PC-9 (cell line): ENCODE results near the gene APLN. TPM values are rescaled to one million over a fixed set of nuclear protein-coding genes. Genes with fewer than 3 reads are reported as not detected.

Source experiments
- BruUV-seq: library from RNA; stranded (reverse); fragments of 400-500 nt; replicated peaks from 2 replicates; lab custom pipeline; 2021; lab: Mats Ljungman, UMichigan
- CTCF ChIA-PET: fragments of 300-600 bp; sonication (Branson Sonifier 250); formaldehyde crosslinking; loops from one replicate; lab custom pipeline; 2022; ENCODE audit warnings: antibody characterized with exemption; lab: Charles Lee
- POLR2A ChIA-PET: fragments of 300-600 bp; sonication (Branson Sonifier 250); formaldehyde crosslinking; loops from one replicate; lab custom pipeline; 2022; ENCODE audit warnings: antibody characterized with exemption; ENCODE audit not compliant: unreplicated experiment; lab: Charles Lee
- DNase-seq, 2 experiments: peaks; one replicate each; pipeline versions ENCODE4 v3.0.0 to v3.0.0-alpha.2; 2015 to 2022; ENCODE audit warnings: mixed read lengths in 1 of 2
- H2AFZ ChIP-seq: fragments of 200-600 bp; sonication (generic); 2 replicates; pipeline ENCODE4 v1.8.1; 2017; ENCODE audit warnings: antibody characterized with exemption
- H3F3A ChIP-seq: fragments of 200-600 bp; sonication (generic); 2 replicates; pipeline ENCODE4 v1.8.1; 2017; ENCODE audit warnings: antibody characterized with exemption, mild to moderate bottlenecking, low read depth; ENCODE audit not compliant: insufficient read depth
- H3K27ac ChIP-seq: fragments of 200-600 bp; sonication (generic); 2 replicates; pipeline ENCODE4 v1.6.1; 2016; ENCODE audit warnings: mixed run types
- H3K27me3 ChIP-seq: fragments of 200-600 bp; sonication (generic); 2 replicates; pipeline ENCODE4 v1.6.1; 2016; ENCODE audit warnings: low read depth, mixed run types; ENCODE audit not compliant: insufficient read depth
- H3K36me3 ChIP-seq: fragments of 200-600 bp; sonication (generic); 2 replicates; pipeline ENCODE4 v1.6.1; 2016; ENCODE audit warnings: low read depth, mixed run types
- H3K4me1 ChIP-seq: fragments of 200-600 bp; sonication (generic); replicated peaks from 2 replicates; pipeline ENCODE4 v1.6.1; 2016; ENCODE audit warnings: mixed run types; ENCODE audit not compliant: insufficient read depth
- H3K4me2 ChIP-seq: fragments of 200-600 bp; sonication (generic); 2 replicates; pipeline ENCODE4 v1.6.1; 2017; ENCODE audit warnings: mixed run types
- H3K4me3 ChIP-seq: fragments of 200-600 bp; sonication (generic); 2 replicates; pipeline ENCODE4 v1.6.1; 2016; ENCODE audit warnings: mixed run types
- H3K79me2 ChIP-seq: fragments of 200-600 bp; sonication (generic); 2 replicates; pipeline ENCODE4 v1.6.1; 2017; ENCODE audit warnings: low read depth, mixed run types
- H3K9me2 ChIP-seq: fragments of 200-600 bp; sonication (generic); 2 replicates; pipeline ENCODE4 v1.8.1; 2017; ENCODE audit warnings: mild to moderate bottlenecking; ENCODE audit not compliant: insufficient read depth
- H3K9me3 ChIP-seq: fragments of 200-600 bp; sonication (generic); 2 replicates; pipeline ENCODE4 v1.8.1; 2016; ENCODE audit warnings: low read depth; ENCODE audit not compliant: insufficient read depth
- H4K20me1 ChIP-seq: fragments of 200-600 bp; sonication (generic); 2 replicates; pipeline ENCODE4 v1.8.1; 2017; ENCODE audit not compliant: insufficient read depth
- CTCF ChIP-seq: fragments of 200-600 bp; sonication (generic); conservative IDR thresholded peaks from 2 replicates; pipeline ENCODE4 v1.6.1; 2017; ENCODE audit warnings: mixed run types, antibody characterized with exemption, mild to moderate bottlenecking, moderate library complexity
- EZH2 ChIP-seq: fragments of 200-600 bp; sonication (generic); IDR thresholded peaks from 2 replicates; pipeline ENCODE4 v1.8.0; 2017; ENCODE audit warnings: antibody characterized with exemption, low read depth
- intact Hi-C: fragments of 100-400 bp; cut with micrococcal nuclease; formaldehyde crosslinking; loops from one replicate; pipeline ENCODE4 v1.10.0; 2022; ENCODE audit not compliant: unreplicated experiment
- total RNA-seq: library from RNA; stranded (reverse); gene quantifications from 2 replicates; pipeline ENCODE4 v1.2.3, GENCODE V29; 2021

The APLN gene
- total RNA-seq, 1 experiment from 2014 or later = 0.13 TPM

GRCh38 chrX:129658429-129658828 lies 3.7 kb upstream of the APLN start:
- no peak for DNase-seq
- H3K27me3 ChIP-seq = peaks cover 18% of the 10 kb centered on the region
- no peak overlapping the region for H3K4me3 ChIP-seq
- H3K27ac ChIP-seq = no peak overlapping the region
- no peak overlapping the region for H2AFZ ChIP-seq
- no peaks in the 10 kb centered on the region for H3K79me2 ChIP-seq
- no peaks in the 10 kb centered on the region for H3K9me3 ChIP-seq
- TF ChIP-seq EZH2 = no peak
- no peaks in the 10 kb centered on the region for H3K9me2 ChIP-seq
- H3K4me1 ChIP-seq = peaks cover 13% of the 10 kb centered on the region
- CTCF ChIA-PET = interaction anchor here (0.7 kb wide), 1 partner anchor 50 kb away, joined by 4 read pairs; no protein-coding TSS in a partner anchor
- no peaks in the 10 kb centered on the region; the same call in 1 of the 2 replicates for H4K20me1 ChIP-seq
- POLR2A ChIA-PET = no interaction called here
- no peak overlapping the region for H3K4me2 ChIP-seq
- BruUV-seq = no TSS peak
- no peaks in the 10 kb centered on the region for H3K36me3 ChIP-seq
- intact Hi-C loops = no loop called here
- peaks cover 4% of the 10 kb centered on the region; the same call in 1 of the 2 replicates for H3F3A ChIP-seq

- Histone ChIP-seq H3K4me1 (peaks cover 13% of the 10 kb centered on the region), H3K79me2 (no peaks in the 10 kb centered on the region), H2AFZ (no peak overlapping the region), H3F3A (no peaks in the 10 kb centered on the region), H3K9me3 (no peaks in the 10 kb centered on the region), H3K27me3 (peaks cover 42% of the 10 kb centered on the region), H3K36me3 (no peaks in the 10 kb centered on the region), H3K4me2 (peak overlapping the region; percentile 95), H3K9me2 (no peaks in the 10 kb centered on the region), H4K20me1 (peaks cover 5% of the 10 kb centered on the region), H3K27ac (no peak overlapping the region), H3K4me3 (no peak overlapping the region)
- POLR2A ChIA-PET = no interaction called here
- CTCF ChIA-PET = interaction anchor here (2.5 kb wide), 1 partner anchor 71 kb away, joined by 7 read pairs; no protein-coding TSS in a partner anchor
- intact Hi-C loops = loop anchor here (1.0 kb wide), 1 partner anchor 71 kb away; no protein-coding TSS in a partner anchor
- TF ChIP-seq CTCF (peak; percentile 59), EZH2 (no peak)
- DNase-seq = no peak
- BruUV-seq = no TSS peak
Observed at GRCh38 chrX:129655547-129656249, 942 bp upstream of the APLN start.

GRCh38 chrX:129653971-129654651 lies 645 bp downstream of the APLN start:
- no peaks in the 10 kb centered on the region for H3K36me3 ChIP-seq
- no peaks in the 10 kb centered on the region for H3K9me2 ChIP-seq
- intact Hi-C loops = no loop called here
- no peak overlapping the region for H3K27ac ChIP-seq
- no peaks in the 10 kb centered on the region for H3F3A ChIP-seq
- peak overlapping the region; percentile 95 for H3K4me2 ChIP-seq
- H4K20me1 ChIP-seq = peaks cover 5% of the 10 kb centered on the region
- CTCF ChIA-PET = interaction anchor here (2.5 kb wide), 1 partner anchor 72 kb away, joined by 7 read pairs; no protein-coding TSS in a partner anchor
- peak in 1 of 2 experiments; percentile 36 for DNase-seq
- H3K4me1 ChIP-seq = peaks cover 13% of the 10 kb centered on the region
- peak overlapping the region; percentile 60 for H3K4me3 ChIP-seq
- no peaks in the 10 kb centered on the region for H3K79me2 ChIP-seq
- H3K9me3 ChIP-seq = no peaks in the 10 kb centered on the region
- BruUV-seq = no TSS peak
- no peak for TF ChIP-seq CTCF
- no peak for TF ChIP-seq EZH2
- peaks cover 46% of the 10 kb centered on the region for H3K27me3 ChIP-seq
- peak overlapping the region; percentile 80 for H2AFZ ChIP-seq
- POLR2A ChIA-PET = no interaction called here
